ENCODE measurements around the gene FGFR2. TPM values are rescaled to one million over a fixed set of nuclear protein-coding genes. Genes with fewer than 3 reads are reported as not detected.

The FGFR2 gene
- total RNA-seq, 1 donor: 0.86 TPM

- no peak for DNase-seq (ENCODE audit: low read depth)
- no peak overlapping the region for H3K4me3 ChIP-seq (ENCODE audit: low read depth, low read length)
- TF ChIP-seq, protein P1, sequence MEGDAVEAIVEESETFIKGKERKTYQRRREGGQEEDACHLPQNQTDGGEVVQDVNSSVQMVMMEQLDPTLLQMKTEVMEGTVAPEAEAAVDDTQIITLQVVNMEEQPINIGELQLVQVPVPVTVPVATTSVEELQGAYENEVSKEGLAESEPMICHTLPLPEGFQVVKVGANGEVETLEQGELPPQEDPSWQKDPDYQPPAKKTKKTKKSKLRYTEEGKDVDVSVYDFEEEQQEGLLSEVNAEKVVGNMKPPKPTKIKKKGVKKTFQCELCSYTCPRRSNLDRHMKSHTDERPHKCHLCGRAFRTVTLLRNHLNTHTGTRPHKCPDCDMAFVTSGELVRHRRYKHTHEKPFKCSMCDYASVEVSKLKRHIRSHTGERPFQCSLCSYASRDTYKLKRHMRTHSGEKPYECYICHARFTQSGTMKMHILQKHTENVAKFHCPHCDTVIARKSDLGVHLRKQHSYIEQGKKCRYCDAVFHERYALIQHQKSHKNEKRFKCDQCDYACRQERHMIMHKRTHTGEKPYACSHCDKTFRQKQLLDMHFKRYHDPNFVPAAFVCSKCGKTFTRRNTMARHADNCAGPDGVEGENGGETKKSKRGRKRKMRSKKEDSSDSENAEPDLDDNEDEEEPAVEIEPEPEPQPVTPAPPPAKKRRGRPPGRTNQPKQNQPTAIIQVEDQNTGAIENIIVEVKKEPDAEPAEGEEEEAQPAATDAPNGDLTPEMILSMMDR (IDR thresholded peaks at IDR 0.05; ENCODE audit: insufficient read depth, low read depth, low read length): no peak
Measured at GRCh38 chr10:121460733-121461132, 137.5 kb downstream of the FGFR2 start.

DNA sequence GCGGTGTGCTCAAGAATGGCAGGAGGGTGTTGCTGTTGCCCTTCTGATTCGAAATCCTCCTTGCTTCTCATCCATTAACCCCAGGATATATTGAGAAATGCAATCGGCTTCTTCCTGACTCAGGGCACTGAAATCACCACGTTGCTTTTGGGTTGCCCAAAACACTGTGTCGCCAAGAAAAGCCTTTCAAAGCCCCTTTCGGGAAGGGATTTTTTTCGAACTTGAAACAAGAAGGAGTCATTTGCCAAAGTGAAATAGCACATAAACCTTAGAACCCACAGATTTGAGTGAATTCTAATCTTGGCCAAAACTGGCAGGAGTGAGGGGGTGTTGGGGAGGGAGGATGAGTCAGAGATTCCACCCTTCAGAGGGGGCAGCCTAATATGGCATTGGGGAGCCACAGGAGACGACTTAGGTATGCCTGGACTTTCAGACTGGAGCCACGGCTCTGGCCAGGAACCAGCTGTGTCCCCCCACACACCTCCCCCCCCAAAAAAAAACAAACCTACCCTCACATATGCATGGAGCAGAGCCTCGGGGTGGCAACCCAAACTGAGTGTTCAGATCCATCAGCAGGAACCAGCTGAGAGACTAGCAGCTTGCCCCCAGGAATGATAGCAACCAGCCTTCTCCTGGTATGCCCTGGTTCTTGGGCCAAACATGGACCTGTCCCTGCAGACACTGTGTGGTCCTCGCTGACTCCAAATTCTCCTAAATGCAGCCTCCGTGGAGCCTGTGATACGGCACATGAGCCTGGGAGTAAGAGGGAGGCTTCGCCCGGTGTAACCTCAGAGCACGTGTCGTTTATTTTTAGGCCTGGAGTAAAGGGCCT lies 138.4 kb downstream of the FGFR2 start:
- TF ChIP-seq, protein P1 (IDR thresholded peaks at IDR 0.05; ENCODE audit: insufficient read depth, low read depth, low read length): no peak
- no peak overlapping the region for H3K4me3 ChIP-seq (ENCODE audit: low read depth, low read length)
- DNase-seq (ENCODE audit: low read depth): no peak

DNA sequence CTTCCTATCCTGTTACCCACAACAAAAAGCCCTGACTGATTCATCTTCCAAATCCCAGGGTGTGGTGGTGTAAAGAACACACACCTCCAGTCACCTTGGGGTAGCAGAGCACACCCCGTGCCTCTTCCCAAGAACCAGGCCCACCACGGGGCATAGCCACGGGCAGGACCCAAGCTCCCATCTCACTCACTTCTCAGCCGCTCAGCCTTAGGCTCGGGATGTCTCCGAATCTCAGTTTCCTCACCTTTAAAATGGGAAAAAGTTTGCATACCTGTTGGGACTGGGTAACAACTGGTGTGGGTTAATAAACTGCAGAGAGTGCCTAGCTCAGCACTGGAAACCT lies 139.0 kb downstream of the FGFR2 start:
- no peak overlapping the region for H3K4me3 ChIP-seq (ENCODE audit: low read depth, low read length)
- TF ChIP-seq, protein P1 (IDR thresholded peaks at IDR 0.05; ENCODE audit: insufficient read depth, low read depth, low read length): no peak
- no peak for DNase-seq (ENCODE audit: low read depth)

- TF ChIP-seq, protein P1 (IDR thresholded peaks at IDR 0.05; ENCODE audit: insufficient read depth, low read depth, low read length): no peak
- H3K4me3 ChIP-seq (ENCODE audit: low read depth, low read length): no peak overlapping the region
- no peak for DNase-seq (ENCODE audit: low read depth)
Measured at GRCh38 chr10:121457729-121458128, 140.5 kb downstream of the FGFR2 start.

- no peak overlapping the region for H3K4me3 ChIP-seq (ENCODE audit: low read depth, low read length)
- no peak for DNase-seq (ENCODE audit: low read depth)
- TF ChIP-seq, protein P1 (IDR thresholded peaks at IDR 0.05; ENCODE audit: insufficient read depth, low read depth, low read length): no peak
Measured at GRCh38 chr10:121455377-121455776, 142.9 kb downstream of the FGFR2 start.

GRCh38 chr10:121454781-121455180 lies 143.5 kb downstream of the FGFR2 start:
- TF ChIP-seq, protein P1 (IDR thresholded peaks at IDR 0.05; ENCODE audit: insufficient read depth, low read depth, low read length): no peak
- DNase-seq (ENCODE audit: low read depth): no peak
- H3K4me3 ChIP-seq (ENCODE audit: low read depth, low read length): no peak overlapping the region

- no peak overlapping the region for H3K4me3 ChIP-seq (ENCODE audit: low read depth, low read length)
- DNase-seq (ENCODE audit: low read depth): no peak
- TF ChIP-seq, protein P1 (IDR thresholded peaks at IDR 0.05; ENCODE audit: insufficient read depth, low read depth, low read length): no peak
Measured at GRCh38 chr10:121453160-121453559, 145.1 kb downstream of the FGFR2 start.
